Measurements from ENCODE around the gene MACROD2. TPM values are rescaled to one million over a fixed set of nuclear protein-coding genes. Genes with fewer than 3 reads are reported as not detected.
A peak's percentile ranks its signal among the peaks of the same experiment; 100 is the strongest.

MACROD2 gene
- total RNA-seq, 1 experiment from 2014 or later, result 1.6 TPM

- Histone ChIP-seq H3K23ac (ENCODE audit: insufficient read length, low read depth, low read length) (no peak overlapping the region), H4K5ac (ENCODE audit: insufficient read length, low read depth, low read length) (no peak overlapping the region), H2BK120ac (ENCODE audit: low read depth, low read length, poor library complexity, severe bottlenecking) (no peak overlapping the region), H3K9me3 (ENCODE audit: control insufficient read depth, low read depth, low read length) (no peaks in the 10 kb centered on the region), H4K8ac (replicated peaks; ENCODE audit: insufficient read length, low read depth, low read length) (no peak overlapping the region), H2BK5ac (ENCODE audit: insufficient read length, low read length) (no peak overlapping the region), H2BK12ac (ENCODE audit: insufficient read length, low read depth, low read length) (no peak overlapping the region), H2AK5ac (ENCODE audit: insufficient read length, low read length) (no peak overlapping the region), H2AFZ (ENCODE audit: low read length) (no peak overlapping the region), H3K79me1 (ENCODE audit: insufficient read depth, low read depth, low read length, poor library complexity, severe bottlenecking) (no peaks in the 10 kb centered on the region), H3K27ac (ENCODE audit: insufficient read length, low read depth, low read length) (no peak overlapping the region), H3T11ph (ENCODE audit: low read length) (no peak overlapping the region), H3K4me1 (ENCODE audit: insufficient read depth, low read length) (peaks cover 4% of the 10 kb centered on the region; the same call in 1 of the 2 replicates), H3K4ac (ENCODE audit: low read depth, low read length) (no peak overlapping the region), H3K4me2 (ENCODE audit: insufficient read depth, insufficient read length, low read length) (no peak overlapping the region), H2BK20ac (ENCODE audit: low read depth, low read length, poor library complexity, severe bottlenecking) (no peak overlapping the region), H2BK15ac (ENCODE audit: low read depth, low read length) (no peak overlapping the region), H3K9ac (ENCODE audit: extremely low read depth, insufficient read length, low read length) (no peak overlapping the region), H4K20me1 (ENCODE audit: control insufficient read depth, insufficient read depth, insufficient read length) (no peaks in the 10 kb centered on the region), H3K23me2 (ENCODE audit: insufficient read length, low read depth, low read length, poor library complexity, severe bottlenecking) (no peaks in the 10 kb centered on the region), H3K56ac (ENCODE audit: insufficient read length, low read depth, low read length) (no peak overlapping the region), H3K18ac (ENCODE audit: insufficient read length, low read depth, low read length) (no peak overlapping the region), H3K27me3 (ENCODE audit: insufficient read depth, low read length) (no peaks in the 10 kb centered on the region), H3K14ac (ENCODE audit: insufficient read depth, low read length) (no peak overlapping the region), H4K91ac (ENCODE audit: insufficient read length, low read depth, low read length) (no peak overlapping the region), H3K79me2 (ENCODE audit: insufficient read depth, low read length) (no peaks in the 10 kb centered on the region)
- no CpG with 5 or more reads among the region's 2 CpGs for WGBS (ENCODE audit: extremely low coverage, insufficient read length, low lambda C conversion rate)
- Mint-ChIP-seq H3K4me3 (no peak overlapping the region; a peak in 1 of 5 replicates), H3K27me3 (ENCODE audit: low read depth) (no peaks in the 10 kb centered on the region), H3K27ac (peak overlapping the region; percentile 58 to 94 (median 70)), H3K4me1 (peaks cover 37 to 40% of the 10 kb centered on the region in 2 experiments), H3K36me3 (ENCODE audit: insufficient read depth in 1 of 3, low read depth in 3 of 3) (no peaks in the 10 kb centered on the region; a peak in 1 of 7 replicates), H3K9me3 (no peaks in the 10 kb centered on the region)
- no peak for TF ChIP-seq CTCF (conservative IDR thresholded peaks at IDR 0.05)
- no peak for DNase-seq
These were observed 2010.7 kb downstream of the MACROD2 start for GRCh38 chr20:16005915-16006493.

Measured in H9 (cell line).